Activated CD8-positive, alpha-beta memory T cell treated with anti-CD3 and anti-CD28 coated beads, Interleukin-2, amount 50 U/mL, for 24 hours (primary cell): ENCODE data around the gene BCORL1.

ENCODE experiments used
- DNase-seq: peaks from one replicate; pipeline ENCODE4 v3.0.0-alpha.2; 2020; ENCODE audit errors: extremely low read depth

The BCORL1 gene

DNA sequence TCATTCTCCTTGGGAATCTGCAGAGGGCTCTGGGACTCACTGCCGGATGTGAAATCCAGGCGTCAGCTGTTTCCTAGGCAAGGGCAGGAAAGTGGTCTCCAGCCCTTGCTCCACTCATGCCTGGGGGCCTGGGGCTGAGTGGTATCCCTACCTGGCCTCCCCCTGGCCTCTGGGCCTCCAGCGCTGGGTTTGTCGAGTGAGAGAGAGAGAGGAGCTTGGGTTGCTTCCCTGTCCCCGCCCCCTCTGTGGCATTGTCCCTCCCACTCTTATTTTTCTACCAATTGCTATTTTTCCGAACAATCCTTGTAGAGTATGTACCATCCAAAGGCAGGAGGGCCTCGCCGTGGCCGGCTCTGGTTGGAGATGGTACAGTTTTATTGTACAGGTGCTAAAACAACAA lies 74.8 kb downstream of the BCORL1 start:
- no peak for DNase-seq

GRCh38 chrX:130058652-130059051 lies 76.2 kb downstream of the BCORL1 start:
- DNase-seq = no peak

DNA sequence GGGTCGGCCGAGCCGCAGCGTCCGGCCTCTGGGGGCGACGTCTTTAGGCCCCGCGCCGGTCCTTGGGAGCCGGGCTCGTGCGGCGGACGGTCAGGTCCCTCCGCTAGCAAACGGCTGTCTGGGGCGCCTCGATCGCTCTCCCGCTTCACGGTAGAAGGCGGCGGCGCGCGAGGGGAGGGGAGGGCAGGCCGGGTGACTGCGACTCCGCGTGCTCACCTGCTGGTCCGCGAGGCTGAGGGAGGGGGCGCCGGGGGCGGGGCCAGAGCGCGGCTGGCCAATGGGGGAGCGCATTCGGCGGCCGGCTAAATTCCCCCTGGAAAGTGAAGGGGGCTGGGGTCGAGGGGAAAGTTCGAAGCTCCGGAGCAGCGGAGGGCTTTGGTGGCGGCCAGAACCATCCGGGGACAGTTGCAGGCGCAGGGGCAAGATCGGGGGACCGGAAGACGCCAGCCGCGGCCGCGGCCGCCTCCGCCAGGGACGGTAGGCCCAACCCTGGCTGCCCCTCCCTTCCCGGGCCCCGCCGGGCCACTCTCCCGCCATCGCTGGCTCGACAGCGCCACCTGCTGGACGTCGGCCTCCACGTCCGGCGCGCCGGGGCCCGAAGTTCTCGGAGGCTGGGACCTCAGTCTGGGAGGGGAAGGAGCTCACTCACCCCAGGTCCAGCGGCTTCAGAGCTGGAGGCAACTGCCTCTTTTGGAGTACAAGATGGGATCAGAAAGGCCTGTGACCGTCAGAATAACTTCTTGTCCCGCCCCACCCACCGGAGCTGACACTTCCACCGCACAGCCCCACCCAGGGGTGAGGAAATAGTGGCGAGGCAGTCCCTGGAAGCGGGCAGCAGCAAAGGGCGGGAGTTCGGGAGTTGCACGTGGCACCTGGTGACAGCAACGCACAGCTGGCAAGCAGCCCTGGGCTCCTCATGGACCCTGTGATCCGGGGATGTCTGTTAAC lies 78.0 kb downstream of the BCORL1 start:
- DNase-seq = no peak

- no peak for DNase-seq
Observed at GRCh38 chrX:130066975-130067615, 84.7 kb downstream of the BCORL1 start.

- DNase-seq = no peak
Observed at GRCh38 chrX:130071611-130072344, 89.3 kb downstream of the BCORL1 start.

DNA sequence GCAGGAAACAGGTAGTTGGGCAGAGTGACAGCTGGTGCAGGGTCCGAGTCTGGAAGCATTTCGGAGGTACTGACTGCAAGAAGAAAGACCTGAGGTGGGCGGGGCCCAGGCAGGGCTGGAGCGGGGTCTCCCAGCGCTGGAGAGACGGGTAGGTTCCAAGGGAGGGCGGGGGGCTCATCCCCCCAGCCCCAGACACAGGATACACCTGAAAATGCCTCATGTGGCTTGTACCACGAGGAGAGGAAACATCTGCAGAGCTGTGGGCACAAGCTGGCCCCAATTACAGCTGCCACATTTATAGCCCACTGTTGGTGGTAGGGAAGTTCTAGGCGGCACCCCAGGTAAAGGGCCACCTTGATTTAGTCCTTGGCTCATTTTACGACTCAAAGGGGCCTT lies 89.9 kb downstream of the BCORL1 start:
- no peak for DNase-seq

DNA sequence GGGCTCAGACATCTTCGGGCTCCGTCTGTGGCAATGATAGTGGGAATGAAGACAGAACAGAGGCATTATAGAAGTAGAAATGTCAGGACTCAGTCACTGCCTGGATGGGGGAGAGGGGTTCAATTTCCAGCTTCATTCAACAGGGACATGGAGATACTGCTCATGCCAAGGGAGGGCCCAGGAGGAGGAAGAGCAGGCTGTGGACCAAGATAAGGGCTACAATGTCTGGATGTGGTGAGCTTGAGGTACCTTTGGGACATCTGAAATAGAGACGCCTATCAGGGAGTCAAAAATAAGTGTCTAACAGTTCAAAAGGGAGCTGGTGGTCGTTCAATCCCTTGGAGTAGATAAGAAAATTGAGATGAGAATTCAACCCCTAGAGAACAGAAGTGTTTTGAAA lies 93.3 kb downstream of the BCORL1 start:
- DNase-seq = no peak

- DNase-seq = no peak
Observed at GRCh38 chrX:130079824-130080406, 97.5 kb downstream of the BCORL1 start.

DNA sequence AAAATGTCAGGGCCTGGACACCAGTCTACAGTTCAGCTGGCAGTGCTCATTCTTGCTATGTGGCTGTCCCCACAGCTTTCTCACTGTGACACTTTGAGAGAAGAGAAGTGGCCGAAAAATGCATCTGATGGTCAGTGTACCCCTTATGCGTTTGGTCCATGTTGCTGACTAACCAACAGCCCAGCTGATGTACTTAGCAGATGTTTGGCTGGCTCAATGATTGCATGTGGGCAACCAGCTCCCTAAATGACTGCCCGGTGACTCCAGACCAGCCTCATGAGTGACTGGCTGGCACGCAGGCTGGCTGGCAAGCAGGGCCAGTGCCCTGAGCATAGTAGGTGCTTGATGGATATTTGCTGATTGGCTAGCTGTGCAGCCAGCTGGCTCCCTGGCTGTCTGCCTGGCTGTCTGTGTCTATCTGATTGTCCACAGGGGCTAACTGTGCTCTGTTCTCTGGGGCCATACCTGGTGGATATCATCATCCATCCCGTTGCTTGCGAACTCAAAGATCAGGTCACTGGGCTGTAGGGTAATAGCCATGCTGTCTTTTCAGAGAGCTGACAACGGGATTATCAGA lies 98.4 kb downstream of the BCORL1 start:
- DNase-seq = no peak

DNA sequence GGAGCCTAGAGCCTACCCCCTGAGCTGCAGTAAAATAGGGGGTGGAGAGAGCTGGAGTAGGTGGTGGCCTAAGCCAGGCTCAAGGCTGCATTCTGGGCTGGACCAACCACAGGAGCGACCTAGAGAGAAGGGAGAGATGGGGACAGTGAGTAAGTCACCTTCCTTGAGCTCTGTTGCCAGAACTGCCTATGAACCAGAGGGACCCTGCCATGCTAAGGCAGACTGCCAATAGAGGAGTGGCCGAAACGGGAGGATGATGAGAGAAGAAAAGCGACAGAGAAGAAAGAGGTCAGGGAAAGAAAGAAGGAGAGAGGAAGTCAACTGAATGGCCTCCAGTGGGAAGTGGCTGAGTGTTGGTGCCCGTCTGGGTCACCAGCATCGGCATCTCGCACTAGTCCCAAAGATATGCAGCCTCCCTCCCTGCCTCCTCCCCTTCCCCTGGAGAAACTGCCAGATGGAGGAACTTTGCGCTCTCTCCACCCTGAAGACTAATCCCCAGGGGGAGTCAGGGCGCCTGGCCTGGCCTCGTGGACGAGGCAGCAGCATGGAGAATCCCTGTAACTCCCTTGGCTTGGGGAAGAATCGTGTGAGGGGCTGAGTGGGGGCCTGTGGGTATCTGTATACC lies 99.1 kb downstream of the BCORL1 start:
- DNase-seq = no peak

DNA sequence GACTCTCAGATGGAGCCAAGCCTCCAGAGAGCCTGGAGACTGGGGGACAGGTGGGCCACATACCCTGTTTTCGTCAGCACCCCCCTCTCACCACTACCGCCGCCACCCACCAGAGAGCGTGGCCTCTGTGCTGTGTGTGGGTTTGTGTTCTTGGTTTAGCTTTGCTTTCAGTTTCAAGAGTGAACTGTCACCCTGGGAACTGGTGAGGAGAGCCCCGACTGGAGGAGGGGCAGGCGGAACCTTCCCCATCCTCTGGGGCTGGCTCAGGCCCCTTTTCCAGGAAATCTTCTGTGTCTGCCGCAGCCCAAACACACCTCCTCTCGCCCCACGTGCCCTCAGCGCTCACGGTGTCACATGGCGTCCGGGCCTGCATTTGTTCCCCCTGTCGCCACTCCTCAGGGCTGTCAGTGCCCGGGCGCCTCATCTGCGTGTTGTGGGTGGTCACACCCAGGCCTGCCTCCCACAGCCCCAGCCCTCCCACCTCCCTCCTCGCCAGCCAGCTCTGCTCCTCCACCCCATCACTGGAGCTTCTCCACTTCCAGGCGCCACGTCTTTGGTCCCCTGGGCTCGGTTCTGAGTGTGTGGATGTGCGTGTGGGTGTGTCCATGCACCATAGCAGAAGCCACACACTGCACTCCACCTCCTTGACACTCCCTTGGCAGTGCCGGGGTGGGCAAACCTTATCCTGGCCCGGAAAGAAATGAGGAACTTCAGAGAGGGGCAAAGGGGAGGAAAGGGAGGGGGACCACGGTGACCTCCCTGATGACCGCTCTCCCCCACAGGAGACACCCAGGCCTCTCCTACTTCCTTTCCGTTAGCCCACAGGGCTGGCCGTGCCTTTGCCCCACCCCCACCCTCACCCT lies 100.0 kb downstream of the BCORL1 start:
- DNase-seq = no peak

GRCh38 chrX:130083107-130083490 lies 100.7 kb downstream of the BCORL1 start:
- no peak for DNase-seq

DNA sequence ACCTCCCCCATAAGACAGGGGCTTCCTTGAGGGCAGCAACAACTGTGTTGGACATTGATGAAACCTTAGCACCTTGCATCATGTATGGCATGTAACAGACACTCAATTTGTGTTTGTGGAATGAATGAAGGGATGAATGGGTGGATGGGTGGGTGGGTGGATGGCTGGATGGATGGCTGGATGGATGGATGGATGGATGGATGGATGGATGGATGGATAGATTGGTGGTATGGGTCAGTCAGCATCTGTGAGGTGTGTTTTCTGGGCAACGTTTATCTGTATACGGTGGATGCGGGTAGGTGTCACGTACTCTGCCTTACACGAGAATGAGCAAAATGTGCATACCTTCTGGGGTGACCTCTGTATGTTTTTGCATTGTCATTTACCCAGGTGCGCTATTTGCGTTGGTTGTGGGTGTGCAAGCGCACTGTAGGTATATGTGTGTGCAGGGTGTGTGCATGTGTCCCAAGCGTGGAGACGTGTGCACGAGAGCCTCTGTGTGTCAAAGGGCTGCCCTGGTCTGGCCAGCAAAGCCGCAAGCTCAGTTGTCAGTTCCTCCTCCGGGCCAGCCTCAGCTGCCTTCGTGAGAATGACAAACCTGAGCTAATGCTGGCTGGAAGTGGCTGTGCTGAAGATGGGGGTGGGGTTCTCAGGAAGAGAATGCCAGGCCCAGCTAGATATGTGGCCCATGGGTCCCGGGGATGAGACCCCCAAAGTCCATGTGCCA lies 101.4 kb downstream of the BCORL1 start:
- DNase-seq = no peak

GRCh38 chrX:130084631-130085237 lies 102.3 kb downstream of the BCORL1 start:
- no peak for DNase-seq

DNA sequence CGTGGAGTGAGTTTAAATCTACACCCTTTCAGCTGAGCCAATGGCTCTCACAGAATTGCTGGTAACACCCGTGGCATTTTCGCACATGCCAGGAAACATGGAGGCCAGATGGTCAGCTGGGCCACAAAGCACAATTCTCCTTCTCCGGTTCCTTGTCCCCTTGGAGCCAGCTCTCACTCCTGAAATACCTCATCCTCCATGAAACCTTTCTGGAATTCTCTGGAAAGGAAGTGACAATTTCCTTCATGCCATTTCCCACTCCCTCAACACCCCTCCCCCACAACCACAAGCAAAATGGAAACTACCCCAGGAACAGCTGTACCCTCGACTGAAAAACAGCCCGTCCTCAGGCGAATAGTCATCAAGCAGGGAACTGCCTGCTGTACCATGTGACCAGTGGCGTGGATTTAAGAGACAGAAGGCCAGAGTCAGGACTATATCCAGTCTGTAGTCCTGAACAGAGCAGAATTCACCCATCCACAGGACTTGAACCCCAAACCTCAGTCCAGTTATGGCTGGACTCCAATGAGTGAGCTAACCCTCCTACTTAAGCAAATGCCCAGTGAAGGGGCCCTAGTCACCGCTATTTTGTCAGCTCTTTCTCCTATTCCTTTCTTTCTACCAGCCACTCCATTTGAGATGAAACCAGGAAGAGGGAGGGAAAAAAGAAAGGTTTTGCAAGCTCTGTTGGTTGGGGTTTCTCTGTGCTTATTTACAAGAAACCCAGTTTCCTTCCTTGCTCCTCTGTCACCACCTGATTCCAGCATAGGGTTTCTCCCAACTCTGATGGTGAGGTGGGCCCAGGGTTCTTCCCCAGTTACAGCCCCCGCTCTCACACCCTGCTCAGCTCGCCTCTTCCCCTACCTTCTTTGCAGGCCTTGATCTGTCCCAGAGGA lies 103.4 kb downstream of the BCORL1 start:
- no peak for DNase-seq

GRCh38 chrX:130086447-130087206 lies 104.2 kb downstream of the BCORL1 start:
- DNase-seq = no peak

GRCh38 chrX:130090364-130090763 lies 107.9 kb downstream of the BCORL1 start:
- no peak for DNase-seq
